ENCODE data around the gene NOXA1.

- TF ChIP-seq POLR2AphosphoS5 (IDR thresholded peaks at IDR 0.05), result no peak
- TF ChIP-seq POLR2A (IDR thresholded peaks at IDR 0.05), result no peak
- TF ChIP-seq, protein P1, sequence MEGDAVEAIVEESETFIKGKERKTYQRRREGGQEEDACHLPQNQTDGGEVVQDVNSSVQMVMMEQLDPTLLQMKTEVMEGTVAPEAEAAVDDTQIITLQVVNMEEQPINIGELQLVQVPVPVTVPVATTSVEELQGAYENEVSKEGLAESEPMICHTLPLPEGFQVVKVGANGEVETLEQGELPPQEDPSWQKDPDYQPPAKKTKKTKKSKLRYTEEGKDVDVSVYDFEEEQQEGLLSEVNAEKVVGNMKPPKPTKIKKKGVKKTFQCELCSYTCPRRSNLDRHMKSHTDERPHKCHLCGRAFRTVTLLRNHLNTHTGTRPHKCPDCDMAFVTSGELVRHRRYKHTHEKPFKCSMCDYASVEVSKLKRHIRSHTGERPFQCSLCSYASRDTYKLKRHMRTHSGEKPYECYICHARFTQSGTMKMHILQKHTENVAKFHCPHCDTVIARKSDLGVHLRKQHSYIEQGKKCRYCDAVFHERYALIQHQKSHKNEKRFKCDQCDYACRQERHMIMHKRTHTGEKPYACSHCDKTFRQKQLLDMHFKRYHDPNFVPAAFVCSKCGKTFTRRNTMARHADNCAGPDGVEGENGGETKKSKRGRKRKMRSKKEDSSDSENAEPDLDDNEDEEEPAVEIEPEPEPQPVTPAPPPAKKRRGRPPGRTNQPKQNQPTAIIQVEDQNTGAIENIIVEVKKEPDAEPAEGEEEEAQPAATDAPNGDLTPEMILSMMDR (IDR thresholded peaks at IDR 0.05), result no peak
Observed at GRCh38 chr9:137389428-137389746, 33.8 kb upstream of the NOXA1 start.
